Purkinje cell (primary cell): ENCODE data around the gene NUDT21. TPM values are rescaled to one million over a fixed set of nuclear protein-coding genes. Genes with fewer than 3 reads are reported as not detected.

ENCODE experiments used
- polyA plus RNA-seq: library from polyadenylated mRNA; unstranded; fragments of >200 nt; fragmentation: Nextera tagmentation; gene quantifications from 2 replicates; pipeline ENCODE4 v1.2.1, GENCODE V29; 2014

NUDT21 gene
- 37.6 and 46.9 TPM in 2 replicates for polyA plus RNA-seq

GRCh38 chr16:56450986-56451752 is at the start of gene NUDT21, which contains the start of gene OGFOD1:
Gene NUDT21 (minus strand): TSS chr16:56451332. CDS start chr16:56451202, 130 bp downstream.
Gene OGFOD1 (plus strand): TSS chr16:56451554. CDS start chr16:56451613, 59 bp downstream.

GRCh38 chr16:56425439-56425832 is 25.7 kb downstream of the NUDT21 start, which contains the start of gene AMFR:
Gene AMFR (minus strand): TSS chr16:56425545. CDS start chr16:56425327, 218 bp downstream.

Other genes with a start within 250 kb of the NUDT21 start
- 42.6 and 42.7 TPM in 2 replicates for gene AMFR, start 25.8 kb downstream of the NUDT21 start, polyA plus RNA-seq
- 12.3 and 25.2 TPM in 2 replicates for gene OGFOD1, start 222 bp upstream of the NUDT21 start, polyA plus RNA-seq
- gene BBS2, start 68.7 kb upstream of the NUDT21 start, polyA plus RNA-seq, result 36.6 and 49.7 TPM in 2 replicates
- gene MT4, start 113.7 kb upstream of the NUDT21 start, polyA plus RNA-seq, result not detected in 2 replicates
- 349 and 352 TPM in 2 replicates for gene MT3, start 138.2 kb upstream of the NUDT21 start, polyA plus RNA-seq
- 58.8 and 63.5 TPM in 2 replicates for gene MT2A, start 157.3 kb upstream of the NUDT21 start, polyA plus RNA-seq
- gene MT1E, start 174.4 kb upstream of the NUDT21 start, polyA plus RNA-seq, result 34.2 and 49.3 TPM in 2 replicates
- gene MT1M, start 181.3 kb upstream of the NUDT21 start, polyA plus RNA-seq, result 3.7 and 6.7 TPM in 2 replicates
- 3.5 TPM in 1 of 2 replicates, not detected in the other for gene MT1A, start 187.3 kb upstream of the NUDT21 start, polyA plus RNA-seq
- gene MT1B, start 200.6 kb upstream of the NUDT21 start, polyA plus RNA-seq, result not detected in 2 replicates
- gene MT1F, start 206.6 kb upstream of the NUDT21 start, polyA plus RNA-seq, result 3.5 and 4.8 TPM in 2 replicates
- gene MT1G, start 216.7 kb upstream of the NUDT21 start, polyA plus RNA-seq, result 8.2 and 9.3 TPM in 2 replicates
- gene MT1H, start 218.5 kb upstream of the NUDT21 start, polyA plus RNA-seq, result not detected in 2 replicates
- 397 and 562 TPM in 2 replicates for gene MT1X, start 231.1 kb upstream of the NUDT21 start, polyA plus RNA-seq